HepG2 (cell line): Measurements from ENCODE around the gene SLC8B1. TPM values are rescaled to one million over a fixed set of nuclear protein-coding genes. Genes with fewer than 3 reads are reported as not detected.

ENCODE experiments used
- CCDC6 ChIP-seq: sonication (generic); formaldehyde crosslinking; IDR thresholded peaks from 2 replicates; pipeline ENCODE4 v1.8.1; 2022; ENCODE audit warnings: mild to moderate bottlenecking, missing genetic modification reagents, moderate library complexity
- E2F2 ChIP-seq: sonication (generic); formaldehyde crosslinking; IDR thresholded peaks from 2 replicates; pipeline ENCODE4 v1.4.0; 2020; ENCODE audit warnings: missing genetic modification reagents, borderline replicate concordance
- E2F5 ChIP-seq: sonication (generic); formaldehyde crosslinking; conservative IDR thresholded peaks from 2 replicates; pipeline ENCODE4 v1.4.0; 2020; ENCODE audit warnings: missing genetic modification reagents
- FUBP1 ChIP-seq: sonication (generic); formaldehyde crosslinking; IDR thresholded peaks from 2 replicates; pipeline ENCODE4 v1.5.1; 2020; ENCODE audit warnings: missing genetic modification reagents, mild to moderate bottlenecking, borderline replicate concordance
- GABPB1 ChIP-seq: IDR thresholded peaks from 2 replicates; pipeline ENCODE4 v1.6.1; 2016; ENCODE audit warnings: mild to moderate bottlenecking, missing genetic modification reagents, moderate library complexity, missing compliant biosample characterization
- HHEX ChIP-seq: IDR thresholded peaks from 2 replicates; pipeline ENCODE4 v1.6.1; 2016; ENCODE audit warnings: control low read depth
- KAT7 ChIP-seq: IDR thresholded peaks from 2 replicates; pipeline ENCODE4 v1.6.1; 2018; ENCODE audit warnings: borderline replicate concordance, missing compliant biosample characterization
- LBX2 ChIP-seq: sonication (generic); formaldehyde crosslinking; IDR thresholded peaks from 2 replicates; pipeline ENCODE4 v1.5.0; 2020; ENCODE audit warnings: missing genetic modification reagents, mild to moderate bottlenecking, borderline replicate concordance
- MED8 ChIP-seq: sonication (generic); formaldehyde crosslinking; IDR thresholded peaks from 2 replicates; pipeline ENCODE4 v1.8.1; 2023; ENCODE audit warnings: mild to moderate bottlenecking, missing genetic modification reagents; ENCODE audit not compliant: insufficient replicate concordance
- MYNN ChIP-seq: sonication (generic); formaldehyde crosslinking; IDR thresholded peaks from 2 replicates; pipeline ENCODE4 v1.4.0; 2020; ENCODE audit warnings: mild to moderate bottlenecking, low read depth, missing genetic modification reagents
- PAX8 ChIP-seq: sonication (generic); formaldehyde crosslinking; IDR thresholded peaks from 2 replicates; pipeline ENCODE4 v1.8.0; 2022; ENCODE audit warnings: mild to moderate bottlenecking, missing genetic modification reagents, borderline replicate concordance
- SALL1 ChIP-seq: sonication (generic); formaldehyde crosslinking; IDR thresholded peaks from 2 replicates; pipeline ENCODE4 v1.8.0; 2022; ENCODE audit warnings: mild to moderate bottlenecking, missing genetic modification reagents
- SOX6 ChIP-seq, 2 experiments: fragments of 450-650 bp in 1 of 2; sonication (generic) in 1 of 2; formaldehyde crosslinking in 1 of 2; IDR thresholded peaks; 2 replicates each; pipeline versions ENCODE4 v1.4.0 to v1.6.1; 2017 to 2020; ENCODE audit warnings: antibody characterized with exemption in 1 of 2, mild to moderate bottlenecking in 1 of 2, missing genetic modification reagents in 1 of 2
- TBX3 ChIP-seq: fragments of 450-650 bp; IDR thresholded peaks from 2 replicates; pipeline ENCODE4 v1.6.1; 2017; ENCODE audit warnings: antibody characterized with exemption, mild to moderate bottlenecking, inconsistent platforms, borderline replicate concordance
- THAP7 ChIP-seq: sonication (generic); formaldehyde crosslinking; IDR thresholded peaks from 2 replicates; pipeline ENCODE4 v1.8.1; 2023; ENCODE audit warnings: mild to moderate bottlenecking, missing genetic modification reagents
- XRCC5 ChIP-seq: fragments of 200-400 bp; formaldehyde crosslinking; optimal IDR thresholded peaks from 2 replicates; pipeline ENCODE3; 2017; ENCODE audit warnings: mild to moderate bottlenecking, low read length
- ZFX ChIP-seq: sonication (generic); formaldehyde crosslinking; IDR thresholded peaks from 2 replicates; pipeline ENCODE4 v1.4.0; 2020; ENCODE audit warnings: mild to moderate bottlenecking, low read depth, missing genetic modification reagents, moderate library complexity
- ZNF136 ChIP-seq: sonication (generic); formaldehyde crosslinking; IDR thresholded peaks from 2 replicates; pipeline ENCODE4 v1.8.1; 2022; ENCODE audit warnings: low read depth, mild to moderate bottlenecking, moderate library complexity, missing genetic modification reagents
- ZNF512 ChIP-seq: sonication (generic); formaldehyde crosslinking; IDR thresholded peaks from 2 replicates; pipeline ENCODE4 v1.4.0; 2020; ENCODE audit warnings: mild to moderate bottlenecking, missing genetic modification reagents
- ZNF547 ChIP-seq: sonication (generic); formaldehyde crosslinking; IDR thresholded peaks from 2 replicates; pipeline ENCODE4 v1.5.1; 2020; ENCODE audit warnings: mild to moderate bottlenecking, missing genetic modification reagents
- ZNF746 ChIP-seq: sonication (generic); formaldehyde crosslinking; IDR thresholded peaks from 2 replicates; pipeline ENCODE4 v1.8.0; 2022; ENCODE audit warnings: mild to moderate bottlenecking, missing genetic modification reagents
- ZNF775 ChIP-seq: sonication (generic); formaldehyde crosslinking; IDR thresholded peaks from 2 replicates; pipeline ENCODE4 v1.4.0; 2020; ENCODE audit warnings: missing genetic modification reagents, mild to moderate bottlenecking, moderate library complexity, borderline replicate concordance
- ZSCAN25 ChIP-seq: sonication (generic); formaldehyde crosslinking; IDR thresholded peaks from 2 replicates; pipeline ENCODE4 v1.8.0; 2022; ENCODE audit warnings: mild to moderate bottlenecking, missing genetic modification reagents
- polyA plus RNA-seq, 8 experiments: library from polyadenylated mRNA; depleted of rRNA in 3 of 8; stranded (reverse) in 7 of 8; unstranded in 1 of 8; fragments of >200 nt; fragmentation: Illumina TruSeq in 4 of 8; extraction: Trizol in 4 of 8; gene quantifications; 2 replicates each; pipeline versions ENCODE4 v1.2.1 to v1.2.3, GENCODE V29; 2011 to 2016; ENCODE audit warnings: low read depth in 4 of 8, missing spikeins in 1 of 8, mixed read lengths in 1 of 8; ENCODE audit not compliant: insufficient read depth in 1 of 8
- total RNA-seq, 5 experiments: library from RNA; depleted of rRNA; stranded (reverse); fragments of >200 nt; fragmentation: Illumina TruSeq; extraction: Trizol; gene quantifications; 2 replicates each; pipeline ENCODE4 v1.2.3, GENCODE V29; 2016; ENCODE audit warnings: low read depth in 1 of 5

SLC8B1 gene
- total and polyA plus RNA-seq, 2 of the 13 experiments (the other 11 are each of a cell fraction or from before 2014, with no cell fraction given) = 6.8 to 8.0 TPM

GRCh38 chr12:113271853-113272561 lies 62.9 kb downstream of the SLC8B1 start (continued):
- no peak for TF ChIP-seq ZNF136 (CRISPR knock-in tag)
- no peak for TF ChIP-seq ZFX (CRISPR knock-in tag)
- no peak for TF ChIP-seq PAX8
- no peak for TF ChIP-seq LBX2 (CRISPR knock-in tag)
- no peak for TF ChIP-seq ZNF547 (CRISPR knock-in tag)
- TF ChIP-seq ZNF746 = 0 out of 2 replicates have a peak, but pooled peaks have one; percentile 31
- no peak for TF ChIP-seq ZNF512 (CRISPR knock-in tag)
- no peak for TF ChIP-seq MED8
- no peak for TF ChIP-seq E2F5 (CRISPR knock-in tag)
- TF ChIP-seq HHEX (CRISPR knock-in tag) = no peak
- TF ChIP-seq THAP7 = no peak
- TF ChIP-seq CCDC6 (CRISPR knock-in tag) = no peak
- TF ChIP-seq FUBP1 (CRISPR knock-in tag) = no peak
- TF ChIP-seq E2F2 (CRISPR knock-in tag) = no peak
- no peak for TF ChIP-seq MYNN (CRISPR knock-in tag)
- no peak for TF ChIP-seq ZSCAN25 (CRISPR knock-in tag)
- no peak for TF ChIP-seq SOX6 (IDR thresholded peaks at IDR 0.05)
- peak; percentile 26; the same call in 1 of the 2 replicates for TF ChIP-seq SOX6 (CRISPR knock-in tag; IDR thresholded peaks at IDR 0.05)
- TF ChIP-seq GABPB1 (CRISPR knock-in tag) = 0 out of 2 replicates have a peak, but pooled peaks have one; percentile 11
- no peak for TF ChIP-seq XRCC5
- 0 out of 2 replicates have a peak, but pooled peaks have one; percentile 44 for TF ChIP-seq SALL1 (CRISPR knock-in tag)
- TF ChIP-seq TBX3 = no peak
- no peak for TF ChIP-seq KAT7 (CRISPR knock-in tag)
- no peak for TF ChIP-seq ZNF775 (CRISPR knock-in tag)
